Keratinocyte (primary cell): ENCODE measurements around the gene PGBD4. TPM values are rescaled to one million over a fixed set of nuclear protein-coding genes. Genes with fewer than 3 reads are reported as not detected.
A peak's percentile ranks its signal among the peaks of the same experiment; 100 is the strongest.

Source experiments
- DNase-seq: peaks from one replicate; pipeline ENCODE4 v3.0.0-alpha.2; 2011; ENCODE audit warnings: low read depth, missing footprints, low spot score
- FAIRE-seq: peaks from 2 replicates; lab custom pipeline; 2011; peaks lifted over from hg19 to GRCh38; lab: Jason Lieb, UNC
- H2AFZ ChIP-seq: 2 replicates; pipeline ENCODE4 v1.6.0; 2012; ENCODE audit warnings: low read length, control low read depth, inconsistent platforms; ENCODE audit not compliant: control insufficient read depth
- H3K27ac ChIP-seq: 2 replicates; pipeline ENCODE4 v1.5.1; 2011; ENCODE audit warnings: low read length; ENCODE audit not compliant: control insufficient read depth, insufficient read depth
- H3K27me3 ChIP-seq: 3 replicates; pipeline ENCODE4 v1.6.0; 2011; ENCODE audit warnings: low read length; ENCODE audit not compliant: control insufficient read depth, insufficient read depth; ENCODE audit errors: extremely low read depth
- H3K36me3 ChIP-seq, 2 experiments: 2 replicates in 1 of 2; 3 replicates in 1 of 2; pipeline ENCODE4 v1.5.1; 2011; ENCODE audit warnings: low read length in 2 of 2, mild to moderate bottlenecking in 1 of 2; ENCODE audit not compliant: control insufficient read depth in 2 of 2, insufficient read depth in 2 of 2; ENCODE audit errors: extremely low read depth in 1 of 2
- H3K4me1 ChIP-seq: 3 replicates; pipeline ENCODE4 v1.5.1; 2011; ENCODE audit warnings: low read length; ENCODE audit not compliant: control insufficient read depth, insufficient read depth; ENCODE audit errors: extremely low read depth
- H3K4me2 ChIP-seq: 3 replicates; pipeline ENCODE4 v1.6.0; 2011; ENCODE audit warnings: low read depth, low read length; ENCODE audit not compliant: control insufficient read depth, insufficient read depth; ENCODE audit errors: extremely low read depth
- H3K4me3 ChIP-seq, 3 experiments: fragments of 200-600 bp in 1 of 3; sonication (generic) in 1 of 3; 2 replicates in 2 of 3; 3 replicates in 1 of 3; pipeline ENCODE4 v1.5.1; 2011 to 2016; ENCODE audit warnings: low read length in 3 of 3, mild to moderate bottlenecking in 3 of 3, control low read depth in 2 of 3, inconsistent platforms in 1 of 3, low read depth in 1 of 3, mixed read lengths in 1 of 3, mixed run types in 1 of 3, moderate library complexity in 1 of 3; ENCODE audit not compliant: control insufficient read depth in 2 of 3, insufficient read depth in 2 of 3; ENCODE audit errors: extremely low read depth in 1 of 3
- H3K79me2 ChIP-seq: 2 replicates; pipeline ENCODE4 v1.6.0; 2012; ENCODE audit warnings: low read length; ENCODE audit not compliant: control insufficient read depth, insufficient read depth
- H3K9ac ChIP-seq: 3 replicates; pipeline ENCODE4 v1.6.0; 2011; ENCODE audit warnings: low read length; ENCODE audit not compliant: control insufficient read depth, insufficient read depth; ENCODE audit errors: extremely low read depth
- H3K9me1 ChIP-seq: 3 replicates; pipeline ENCODE4 v1.6.0; 2011; ENCODE audit warnings: low read length; ENCODE audit not compliant: control insufficient read depth, insufficient read depth; ENCODE audit errors: extremely low read depth
- H3K9me3 ChIP-seq: 2 replicates; pipeline ENCODE4 v1.5.1; 2012; ENCODE audit warnings: low read depth, low read length; ENCODE audit not compliant: control insufficient read depth
- H4K20me1 ChIP-seq: 3 replicates; pipeline ENCODE4 v1.6.0; 2011; ENCODE audit warnings: low read length; ENCODE audit not compliant: control insufficient read depth, insufficient read depth; ENCODE audit errors: extremely low read depth
- CTCF ChIP-seq, 3 experiments: IDR thresholded peaks in 1 of 3; conservative IDR thresholded peaks in 1 of 3; optimal IDR thresholded peaks in 1 of 3; 2 replicates in 2 of 3; 3 replicates in 1 of 3; pipeline versions ENCODE3 to v1.5.1; 2011; ENCODE audit warnings: low read length in 3 of 3, mild to moderate bottlenecking in 3 of 3, moderate library complexity in 2 of 3, control low read depth in 1 of 3, inconsistent platforms in 1 of 3; ENCODE audit not compliant: insufficient read depth in 2 of 3; ENCODE audit errors: extremely low read depth in 1 of 3
- EZH2 ChIP-seq: IDR thresholded peaks from one replicate; pipeline ENCODE4 v1.6.1; 2012; ENCODE audit warnings: inconsistent platforms, mild to moderate bottlenecking, low read length, moderate library complexity
- dilution Hi-C: fragments of 300-500 bp; cut with MboI; formaldehyde crosslinking; loops from one replicate; pipeline ENCODE4 v1.7.0; 2020; ENCODE audit warnings: low sequenced_read_pairs; ENCODE audit not compliant: extremely low pct_ligation_motif_present
- polyA plus RNA-seq, 5 experiments: library from polyadenylated mRNA; depleted of rRNA in 3 of 5; stranded (reverse) in 3 of 5; stranded (forward) in 1 of 5; unstranded in 1 of 5; fragments of >200 nt; gene quantifications; 1 replicate in 1 of 5; 2 replicates in 3 of 5; 3 replicates in 1 of 5; pipeline versions ENCODE4 v1.2.1 to v1.2.3, GENCODE V29; 2011 to 2012; ENCODE audit warnings: missing spikeins in 2 of 5, low read depth in 1 of 5, low replicate concordance in 1 of 5

PGBD4 gene
- polyA plus RNA-seq, 1 donor (not counting 4 experiments of a cell fraction or from before 2014, with no cell fraction given): 2.3 TPM

GRCh38 chr15:34102175-34102925, 467 bp downstream of the PGBD4 start:
- Histone ChIP-seq H3K27ac (peak overlapping the region; percentile 95), H3K79me2 (peaks cover 41% of the 10 kb centered on the region), H3K9me3 (no peaks in the 10 kb centered on the region), H3K4me1 (peaks cover 14% of the 10 kb centered on the region), H2AFZ (peak overlapping the region; percentile 97), H3K36me3 (no peaks in the 10 kb centered on the region), H3K9me1 (no peaks in the 10 kb centered on the region), H3K4me2 (peak overlapping the region; percentile 89), H3K27me3 (no peaks in the 10 kb centered on the region), H4K20me1 (no peaks in the 10 kb centered on the region), H3K9ac (peak overlapping the region; percentile 82), H3K4me3 (peak overlapping the region; percentile 62 to 98 (median 94))
- DNase-seq (no peak), FAIRE-seq (no peak)
- TF ChIP-seq CTCF (optimal IDR thresholded peaks at IDR 0.05 in 1 of 3, IDR thresholded peaks at IDR 0.05 in 1 of 3, conservative IDR thresholded peaks at IDR 0.05 in 1 of 3; ENCODE audit: extremely low read depth in 1 of 3, insufficient read depth in 2 of 3, low read length in 3 of 3) (no peak), EZH2 (no peak)
- dilution Hi-C loops: no loop called here

GRCh38 chr15:34106423-34106822, 4.5 kb downstream of the PGBD4 start:
- dilution Hi-C loops: no loop called here
- no peak for TF ChIP-seq CTCF (optimal IDR thresholded peaks at IDR 0.05 in 1 of 3, IDR thresholded peaks at IDR 0.05 in 1 of 3, conservative IDR thresholded peaks at IDR 0.05 in 1 of 3; ENCODE audit: extremely low read depth in 1 of 3, insufficient read depth in 2 of 3, low read length in 3 of 3)
- no peak for TF ChIP-seq EZH2
- H3K79me2 ChIP-seq: peaks cover 2% of the 10 kb centered on the region
- FAIRE-seq: no peak
- H3K9me1 ChIP-seq: no peaks in the 10 kb centered on the region
- H3K4me1 ChIP-seq: peaks cover 6% of the 10 kb centered on the region
- no peak for DNase-seq
- no peaks in the 10 kb centered on the region for H3K27me3 ChIP-seq
- no peaks in the 10 kb centered on the region for H3K36me3 ChIP-seq
- H4K20me1 ChIP-seq: no peaks in the 10 kb centered on the region
- no peak overlapping the region for H3K4me3 ChIP-seq
- H3K9me3 ChIP-seq: no peaks in the 10 kb centered on the region
- no peak overlapping the region for H3K27ac ChIP-seq
- H3K9ac ChIP-seq: no peak overlapping the region
- H3K4me2 ChIP-seq: no peak overlapping the region
- no peak overlapping the region for H2AFZ ChIP-seq
